Testis (tissue), 3 donors: ENCODE results near the gene S1PR2. TPM values are rescaled to one million over a fixed set of nuclear protein-coding genes. Genes with fewer than 3 reads are reported as not detected.

Source experiments
- DNase-seq: peaks from one replicate; pipeline ENCODE4 v3.0.0-alpha.2; 2019
- H3K27ac ChIP-seq, 2 donors: fragments of 200-600 bp; sonication (generic); one replicate each; pipeline ENCODE4 v1.5.1; 2019
- H3K27me3 ChIP-seq: fragments of 200-600 bp; sonication (generic); one replicate; pipeline ENCODE4 v1.5.1; 2019
- H3K36me3 ChIP-seq: fragments of 200-600 bp; sonication (generic); one replicate; pipeline ENCODE4 v1.5.1; 2017; ENCODE audit warnings: low read depth; ENCODE audit errors: missing control alignments
- H3K4me1 ChIP-seq: fragments of 200-600 bp; sonication (generic); one replicate; pipeline ENCODE4 v1.5.1; 2019
- H3K4me3 ChIP-seq, 2 donors: fragments of 200-600 bp; sonication (generic); one replicate each; pipeline ENCODE4 v1.5.1; 2017 to 2019
- H3K9me3 ChIP-seq: fragments of 200-600 bp; sonication (generic); one replicate; pipeline ENCODE4 v1.5.1; 2017
- CTCF ChIP-seq, 3 experiments: fragments of 450-650 bp in 2 of 3; fragments of 200-600 bp in 1 of 3; sonication (generic) in 1 of 3; IDR thresholded peaks; one replicate each; pipeline ENCODE4 v1.5.1; 2016 to 2019; ENCODE audit warnings: antibody characterized with exemption in 3 of 3, mild to moderate bottlenecking in 2 of 3, moderate library complexity in 1 of 3
- POLR2A ChIP-seq: fragments of 450-650 bp; IDR thresholded peaks from one replicate; pipeline ENCODE4 v1.6.1; 2017; ENCODE audit warnings: antibody characterized with exemption, mild to moderate bottlenecking, moderate library complexity
- WGBS, 2 donors: methylation state at CpG; one replicate each; pipeline ENCODE4 v1.1.5; 2018; 5-methylcytosine and 5-hydroxymethylcytosine counted together
- intact Hi-C: fragments of 100-400 bp; cut with DNase I; formaldehyde crosslinking; loops from one replicate; pipeline ENCODE4 v1.15.1; 2023; ENCODE audit warnings: low total_unique reads
- polyA plus RNA-seq: library from polyadenylated mRNA; stranded (reverse); fragments of 350-450 nt; fragmentation: Illumina TruSeq; extraction: RNeasy Lipid Tissue Mini Kit (QIAGEN cat#74804); gene quantifications from one replicate; pipeline ENCODE4 v1.2.3, GENCODE V29; 2014; ENCODE audit warnings: low read depth, low replicate concordance; ENCODE audit not compliant: insufficient read depth
- total RNA-seq, 2 donors: library from RNA; depleted of rRNA; stranded (reverse); fragments of >200 nt; gene quantifications; one replicate each; pipeline ENCODE4 v1.2.3, GENCODE V29; 2016

S1PR2 gene
- total and polyA plus RNA-seq, 3 donors from 2014 or later: 8.7 to 13.7 (median 11.9) TPM

GRCh38 chr19:10269333-10270179, 38.4 kb upstream of the S1PR2 start:
- WGBS, 2 donors: 2 to 4% methylated on average over 29 to 40 of the region's 59 CpGs
- H3K36me3 ChIP-seq: no peaks in the 10 kb centered on the region
- H3K4me3 ChIP-seq: peak overlapping the region; percentile 49 to 60
- DNase-seq: peak; percentile 89
- H3K9me3 ChIP-seq: no peaks in the 10 kb centered on the region
- no peaks in the 10 kb centered on the region for H3K27me3 ChIP-seq
- TF ChIP-seq CTCF (IDR thresholded peaks at IDR 0.05): peak; percentile 86 to 93 (median 88)
- TF ChIP-seq POLR2A: no peak
- peak overlapping the region in 1 of 2 donors; percentile 77 for H3K27ac ChIP-seq
- H3K4me1 ChIP-seq: peaks cover 13% of the 10 kb centered on the region
- intact Hi-C loops: loop anchor here (5.0 kb wide), 1 partner anchor 48 kb away; the partner anchor contains the start of gene FDX2

GRCh38 chr19:10268071-10268470, 36.9 kb upstream of the S1PR2 start:
- no peak overlapping the region for H3K27ac ChIP-seq
- WGBS, 2 donors: 74 to 84% methylated on average over 6 of the region's 6 CpGs

GRCh38 chr19:10266706-10267105, 35.6 kb upstream of the S1PR2 start:
- no peak overlapping the region for H3K4me3 ChIP-seq
- TF ChIP-seq POLR2A (no peak), CTCF (IDR thresholded peaks at IDR 0.05) (no peak)
- H3K9me3 ChIP-seq: no peaks in the 10 kb centered on the region
- H3K27ac ChIP-seq: no peak overlapping the region
- H3K4me1 ChIP-seq: peaks cover 13% of the 10 kb centered on the region
- H3K27me3 ChIP-seq: no peaks in the 10 kb centered on the region
- intact Hi-C loops: no loop called here
- no peaks in the 10 kb centered on the region for H3K36me3 ChIP-seq
- WGBS, 2 donors: 82 to 88% methylated on average over 7 of the region's 7 CpGs
- DNase-seq: no peak

More at GRCh38 chr19:10268071-10268470, 36.9 kb upstream of the S1PR2 start:
- intact Hi-C loops: no loop called here
- H3K27me3 ChIP-seq: no peaks in the 10 kb centered on the region
- DNase-seq: no peak
- no peaks in the 10 kb centered on the region for H3K9me3 ChIP-seq
- peaks cover 13% of the 10 kb centered on the region for H3K4me1 ChIP-seq
- no peaks in the 10 kb centered on the region for H3K36me3 ChIP-seq
- TF ChIP-seq CTCF (IDR thresholded peaks at IDR 0.05): no peak
- TF ChIP-seq POLR2A: no peak
- no peak overlapping the region for H3K4me3 ChIP-seq

- no peaks in the 10 kb centered on the region for H3K36me3 ChIP-seq
- H3K4me1 ChIP-seq: no peaks in the 10 kb centered on the region
- no peak overlapping the region for H3K27ac ChIP-seq
- intact Hi-C loops: no loop called here
- no peak overlapping the region for H3K4me3 ChIP-seq
- no peak for DNase-seq
- H3K27me3 ChIP-seq: no peaks in the 10 kb centered on the region
- WGBS, 2 donors: 78 to 80% methylated on average over 7 of the region's 7 CpGs
- no peaks in the 10 kb centered on the region for H3K9me3 ChIP-seq
- TF ChIP-seq POLR2A (no peak), CTCF (IDR thresholded peaks at IDR 0.05) (no peak)
Observed at GRCh38 chr19:10262771-10263170, 31.6 kb upstream of the S1PR2 start.
